Thoracic aorta endothelial cell (primary cell): ENCODE results near the gene CISD2. TPM values are rescaled to one million over a fixed set of nuclear protein-coding genes. Genes with fewer than 3 reads are reported as not detected.

ENCODE experiments used
- small RNA-seq: library from RNA; depleted of rRNA; stranded (forward); fragments of <200 nt; gene quantifications from one replicate; pipeline ENCODE3, GENCODE V24; 2012
- total RNA-seq: library from RNA; depleted of rRNA; stranded (reverse); fragments of >200 nt; gene quantifications from 2 replicates; pipeline ENCODE4 v1.2.3, GENCODE V29; 2012

Gene CISD2, protein sequence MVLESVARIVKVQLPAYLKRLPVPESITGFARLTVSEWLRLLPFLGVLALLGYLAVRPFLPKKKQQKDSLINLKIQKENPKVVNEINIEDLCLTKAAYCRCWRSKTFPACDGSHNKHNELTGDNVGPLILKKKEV
- 30.2 and 35.3 TPM in 2 replicates for total RNA-seq

DNA sequence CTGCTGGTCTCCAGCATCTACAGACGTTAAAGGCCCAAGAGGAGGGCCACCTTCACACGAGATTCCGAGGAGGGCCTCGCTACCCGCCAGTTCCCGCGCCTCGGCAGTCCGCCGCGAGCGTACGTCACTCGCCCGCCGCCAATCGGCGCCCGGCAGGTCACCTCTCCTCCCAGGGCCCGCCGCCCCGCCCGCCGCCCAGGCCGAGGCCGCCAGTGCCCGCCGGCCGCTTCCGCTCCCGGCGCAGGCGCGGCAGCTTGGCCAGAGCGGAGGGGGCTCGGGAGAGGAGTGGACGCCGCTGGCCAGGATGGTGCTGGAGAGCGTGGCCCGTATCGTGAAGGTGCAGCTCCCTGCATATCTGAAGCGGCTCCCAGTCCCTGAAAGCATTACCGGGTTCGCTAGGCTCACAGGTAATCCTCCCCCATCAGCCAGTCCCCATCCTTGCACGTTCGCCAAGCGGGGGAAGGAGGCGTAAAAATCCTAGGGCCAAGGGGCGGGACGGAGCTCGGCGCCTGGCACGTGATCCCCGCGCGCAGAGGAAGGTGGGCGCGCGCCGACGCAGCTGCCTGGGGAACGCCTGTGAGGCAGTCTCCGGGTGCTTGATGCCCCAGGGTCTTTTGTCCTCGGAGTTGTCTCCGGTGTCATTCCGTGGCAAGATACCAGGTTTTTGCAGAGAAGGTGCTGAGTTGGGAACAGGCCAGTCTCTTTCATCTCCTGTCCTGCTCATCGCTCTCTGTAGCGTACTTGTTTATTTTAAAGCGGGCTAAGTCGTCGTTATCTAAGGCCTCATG lies at the start of gene CISD2:
TSS of gene CISD2 (plus strand) at position 212 of the 788 bp plus-strand sequence. CDS start at position 305, 93 bp downstream.

DNA sequence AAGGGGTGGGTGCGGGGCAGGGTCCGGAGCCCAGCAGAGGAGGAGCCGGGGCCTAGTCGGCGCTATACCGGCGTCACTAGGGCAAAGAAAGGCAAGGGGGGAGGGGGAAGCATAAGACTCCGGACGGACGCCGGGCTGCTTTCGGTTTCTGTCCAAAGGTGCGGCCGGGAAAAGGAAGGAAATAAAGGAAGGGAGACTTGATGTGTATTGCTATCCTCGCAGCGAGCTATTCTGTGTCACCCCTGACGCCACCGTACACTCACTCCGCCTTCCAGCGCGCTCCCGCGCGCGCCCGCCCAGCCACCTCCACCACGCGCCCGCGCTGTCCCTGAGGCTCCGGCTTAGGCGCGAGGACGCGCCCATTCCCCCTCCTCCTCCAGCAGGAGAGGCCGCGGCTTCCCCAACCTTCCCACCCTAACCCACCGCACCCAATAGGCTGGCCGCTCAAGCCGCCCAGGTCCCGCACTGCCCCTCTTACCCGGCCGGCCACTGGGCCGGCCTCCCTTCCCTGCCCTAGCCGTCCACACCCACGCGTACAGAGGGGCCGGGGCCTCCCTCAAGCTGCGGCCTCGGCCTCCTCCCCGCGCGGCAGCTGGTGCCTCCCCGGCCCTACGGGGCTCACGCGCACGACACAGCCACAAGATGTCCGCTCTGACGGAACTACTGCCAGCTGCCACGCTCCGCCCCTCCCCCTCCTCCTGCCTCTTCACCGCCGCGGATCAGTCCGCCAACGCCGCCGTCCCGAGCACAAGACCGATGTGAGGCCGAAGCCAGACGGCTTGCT lies 41.7 kb upstream of the CISD2 start, which contains the start of gene UBE2D3:
TSS of gene UBE2D3 (minus strand) at position 662 of the 784 bp plus-strand sequence. CDS start 1,043 bp downstream, outside the sequence.

Small RNA genes within 50 kb of the gene (small RNA-seq; reads per million reads assigned to genes)
- not detected for gene RNU7-151P

Other genes with a start within 250 kb of the CISD2 start
- gene MANBA, start 108.0 kb upstream of the CISD2 start, total RNA-seq: 11.4 and 12.0 TPM in 2 replicates
- 519 and 590 TPM in 2 replicates for gene UBE2D3, start 41.4 kb upstream of the CISD2 start, total RNA-seq
- 0.22 and 0.27 TPM in 2 replicates for gene SLC9B1, start 150.7 kb downstream of the CISD2 start, total RNA-seq
- 31.6 and 41.5 TPM in 2 replicates for gene SLC9B2, start 207.8 kb downstream of the CISD2 start, total RNA-seq
- gene BDH2, start 230.8 kb downstream of the CISD2 start, total RNA-seq: 25.5 and 28.1 TPM in 2 replicates